NT2/D1 (cell line): ENCODE measurements around the gene CD28.

ENCODE experiments used
- YY1 ChIP-seq: IDR thresholded peaks from 2 replicates; pipeline ENCODE4 v1.6.1; 2011; ENCODE audit not compliant: insufficient read length, insufficient read depth
- ZNF274 ChIP-seq: IDR thresholded peaks from 2 replicates; pipeline ENCODE4 v1.6.1; 2011; ENCODE audit warnings: mild to moderate bottlenecking, low read depth, low read length

DNA sequence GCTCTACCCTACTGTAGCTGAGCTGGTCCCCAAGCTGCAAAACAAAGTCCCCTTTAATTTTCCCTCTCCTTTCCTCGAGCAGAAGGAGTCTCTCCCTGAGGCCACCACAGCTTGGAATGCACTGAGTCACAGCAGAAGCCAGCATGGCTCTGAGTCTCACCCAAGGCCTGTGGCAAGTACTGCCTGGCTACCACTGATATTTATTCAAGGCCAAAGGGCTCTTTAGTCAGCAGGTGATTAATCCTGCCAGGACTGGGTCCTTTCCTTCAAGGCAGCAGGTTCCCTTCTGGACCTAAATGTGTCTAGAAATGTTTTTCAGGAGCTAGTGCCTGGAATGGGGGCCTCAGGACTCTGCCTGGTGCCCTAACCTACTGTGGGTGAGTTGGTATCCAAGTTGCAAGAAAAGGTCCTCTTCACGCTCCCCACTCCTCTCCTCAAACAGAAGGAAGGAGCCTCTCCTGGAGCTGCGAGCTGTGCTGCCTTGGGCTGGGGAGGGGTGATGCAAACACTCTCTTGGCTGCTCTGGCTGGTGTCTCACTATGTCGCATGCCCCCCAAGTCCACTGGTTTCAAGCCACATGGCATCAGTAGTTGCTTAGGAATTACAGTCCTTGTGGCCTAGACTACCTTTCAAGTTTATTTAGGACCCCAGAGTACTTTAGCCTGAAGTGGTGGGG lies 53.4 kb downstream of the CD28 start:
- no peak for TF ChIP-seq YY1
- TF ChIP-seq ZNF274, result no peak
